ENCODE results near the gene DNAH6.

- no peak for TF ChIP-seq KLF16 (CRISPR knock-in tag; IDR thresholded peaks at IDR 0.05)
- TF ChIP-seq RERE (CRISPR knock-in tag; IDR thresholded peaks at IDR 0.05; ENCODE audit: low read depth) = no peak
- no peak for TF ChIP-seq LBX2 (CRISPR knock-in tag; IDR thresholded peaks at IDR 0.05; ENCODE audit: borderline replicate concordance)
- TF ChIP-seq LCORL (IDR thresholded peaks at IDR 0.05) = no peak
- no peak for TF ChIP-seq LCORL (CRISPR knock-in tag; IDR thresholded peaks at IDR 0.05)
- no peak for TF ChIP-seq POLR2AphosphoS2 (IDR thresholded peaks at IDR 0.05; ENCODE audit: low read depth, low read length)
- no peak for TF ChIP-seq ZNF687 (CRISPR knock-in tag; IDR thresholded peaks at IDR 0.05)
These were observed 349.0 kb downstream of the DNAH6 start for GRCh38 chr2:84865181-84865783.
